AG09309 (cell line): Measurements from ENCODE around the gene GAMT.

ENCODE experiments used
- DNase-seq: peaks from one replicate; pipeline ENCODE4 v3.0.0-alpha.2; 2010; ENCODE audit warnings: low read depth
- H3K4me3 ChIP-seq: 2 replicates; pipeline ENCODE4 v1.5.1; 2011; ENCODE audit warnings: mild to moderate bottlenecking, low read depth, low read length, moderate library complexity; ENCODE audit not compliant: control insufficient read depth
- CTCF ChIP-seq: IDR thresholded peaks from 2 replicates; pipeline ENCODE4 v1.5.1; 2011; ENCODE audit warnings: mild to moderate bottlenecking, low read depth, low read length, inconsistent platforms; ENCODE audit not compliant: insufficient read depth, control insufficient read depth; ENCODE audit errors: missing control alignments

GAMT gene

GRCh38 chr19:1407528-1408299 lies 6.4 kb upstream of the GAMT start, which contains the start of gene DAZAP1:
TSS of gene DAZAP1 (plus strand) at chr19:1407586. CDS start at chr19:1407774, 188 bp downstream.
- DNase-seq: no peak
- no peak for TF ChIP-seq CTCF
- H3K4me3 ChIP-seq: peak within 1 kb of the TSS; percentile 90

- peak; percentile 87 for DNase-seq
- TF ChIP-seq CTCF: peak; percentile 43
- peak overlapping the region; percentile 55 for H3K4me3 ChIP-seq
These were observed 5.6 kb upstream of the GAMT start for GRCh38 chr19:1406774-1407527.

- TF ChIP-seq CTCF: no peak
- DNase-seq: no peak
- no peak overlapping the region for H3K4me3 ChIP-seq
These were observed 1.2 kb upstream of the GAMT start for GRCh38 chr19:1402411-1403070.

- no peak for TF ChIP-seq CTCF
- H3K4me3 ChIP-seq: peak overlapping the region; percentile 74
- no peak for DNase-seq
These were observed 511 bp upstream of the GAMT start for GRCh38 chr19:1401889-1402217.

GRCh38 chr19:1400281-1401137 lies 833 bp downstream of the GAMT start:
- TF ChIP-seq CTCF: no peak
- no peak for DNase-seq
- H3K4me3 ChIP-seq: peak overlapping the region; percentile 74

GRCh38 chr19:1399745-1400144 lies 1.6 kb downstream of the GAMT start:
- DNase-seq: no peak
- no peak for TF ChIP-seq CTCF
- no peak overlapping the region for H3K4me3 ChIP-seq
